HepG2 (cell line): ENCODE data around the gene AMIGO3. TPM values are rescaled to one million over a fixed set of nuclear protein-coding genes. Genes with fewer than 3 reads are reported as not detected.

ENCODE experiments used
- CBX1 ChIP-seq: IDR thresholded peaks from one replicate; pipeline ENCODE4 v1.6.1; 2016; ENCODE audit warnings: antibody characterized with exemption, low read depth
- CTCF ChIP-seq: sonication (generic); formaldehyde crosslinking; IDR thresholded peaks from 2 replicates; pipeline ENCODE4 v1.5.0; 2020; ENCODE audit warnings: mild to moderate bottlenecking, missing genetic modification reagents, moderate library complexity
- GLI4 ChIP-seq: sonication (generic); formaldehyde crosslinking; IDR thresholded peaks from 2 replicates; pipeline ENCODE4 v1.5.1; 2020; ENCODE audit warnings: missing genetic modification reagents, mild to moderate bottlenecking, moderate library complexity, borderline replicate concordance
- HDAC1 ChIP-seq: sonication (generic); formaldehyde crosslinking; IDR thresholded peaks from 2 replicates; pipeline ENCODE4 v1.5.1; 2020; ENCODE audit warnings: mild to moderate bottlenecking, missing genetic modification reagents
- IRF2 ChIP-seq: IDR thresholded peaks from 2 replicates; pipeline ENCODE4 v1.6.1; 2018; ENCODE audit warnings: missing genetic modification reagents, missing compliant biosample characterization
- IRX3 ChIP-seq: sonication (generic); formaldehyde crosslinking; IDR thresholded peaks from 2 replicates; pipeline ENCODE4 v1.8.1; 2023; ENCODE audit warnings: mild to moderate bottlenecking, low read depth, missing genetic modification reagents, borderline replicate concordance
- NFAT5 ChIP-seq: sonication (generic); formaldehyde crosslinking; IDR thresholded peaks from 2 replicates; pipeline ENCODE4 v1.4.0; 2020; ENCODE audit warnings: missing genetic modification reagents
- SATB2 ChIP-seq: sonication (generic); formaldehyde crosslinking; IDR thresholded peaks from 2 replicates; pipeline ENCODE4 v1.5.0; 2020; ENCODE audit warnings: missing genetic modification reagents
- STAT5B ChIP-seq: sonication (generic); formaldehyde crosslinking; IDR thresholded peaks from 2 replicates; pipeline ENCODE4 v1.4.0; 2020; ENCODE audit warnings: missing genetic modification reagents
- ZNF280D ChIP-seq: sonication (generic); formaldehyde crosslinking; IDR thresholded peaks from 2 replicates; pipeline ENCODE4 v1.5.1; 2020; ENCODE audit warnings: mild to moderate bottlenecking, missing genetic modification reagents
- ZNF569 ChIP-seq: sonication (generic); formaldehyde crosslinking; IDR thresholded peaks from 2 replicates; pipeline ENCODE4 v1.5.0; 2020; ENCODE audit warnings: mild to moderate bottlenecking, missing genetic modification reagents, moderate library complexity, borderline replicate concordance
- polyA plus RNA-seq, 8 experiments: library from polyadenylated mRNA; depleted of rRNA in 3 of 8; stranded (reverse) in 7 of 8; unstranded in 1 of 8; fragments of >200 nt; fragmentation: Illumina TruSeq in 4 of 8; extraction: Trizol in 4 of 8; gene quantifications; 2 replicates each; pipeline versions ENCODE4 v1.2.1 to v1.2.3, GENCODE V29; 2011 to 2016; ENCODE audit warnings: low read depth in 4 of 8, missing spikeins in 1 of 8, mixed read lengths in 1 of 8; ENCODE audit not compliant: insufficient read depth in 1 of 8
- total RNA-seq, 5 experiments: library from RNA; depleted of rRNA; stranded (reverse); fragments of >200 nt; fragmentation: Illumina TruSeq; extraction: Trizol; gene quantifications; 2 replicates each; pipeline ENCODE4 v1.2.3, GENCODE V29; 2016; ENCODE audit warnings: low read depth in 1 of 5
- TF ChIP-seq, protein P1 (sequence below): IDR thresholded peaks from 2 replicates; pipeline ENCODE4 v1.6.1; 2016; ENCODE audit warnings: mild to moderate bottlenecking, missing biosample characterization, missing genetic modification reagents
- TF ChIP-seq, protein P2 (sequence below): sonication (generic); formaldehyde crosslinking; IDR thresholded peaks from 2 replicates; pipeline ENCODE4 v1.8.0; 2023; ENCODE audit warnings: mild to moderate bottlenecking, missing genetic modification reagents
- TF ChIP-seq, protein P3 (sequence below): sonication (generic); formaldehyde crosslinking; IDR thresholded peaks from 2 replicates; pipeline ENCODE4 v1.4.0; 2020; ENCODE audit warnings: missing genetic modification reagents

The AMIGO3 gene
- total and polyA plus RNA-seq, 2 of the 13 experiments (the other 11 are each of a cell fraction or from before 2014, with no cell fraction given) = 0.35 TPM; not detected in 1

- no peak for TF ChIP-seq NFAT5 (CRISPR knock-in tag)
- TF ChIP-seq CBX1 = no peak
- TF ChIP-seq ZNF569 = 0 out of 2 replicates have a peak, but pooled peaks have one; percentile 13
- TF ChIP-seq, protein P1, sequence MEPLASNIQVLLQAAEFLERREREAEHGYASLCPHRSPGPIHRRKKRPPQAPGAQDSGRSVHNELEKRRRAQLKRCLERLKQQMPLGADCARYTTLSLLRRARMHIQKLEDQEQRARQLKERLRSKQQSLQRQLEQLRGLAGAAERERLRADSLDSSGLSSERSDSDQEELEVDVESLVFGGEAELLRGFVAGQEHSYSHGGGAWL = 0 out of 2 replicates have a peak, but pooled peaks have one; percentile 27
- TF ChIP-seq, protein P2, sequence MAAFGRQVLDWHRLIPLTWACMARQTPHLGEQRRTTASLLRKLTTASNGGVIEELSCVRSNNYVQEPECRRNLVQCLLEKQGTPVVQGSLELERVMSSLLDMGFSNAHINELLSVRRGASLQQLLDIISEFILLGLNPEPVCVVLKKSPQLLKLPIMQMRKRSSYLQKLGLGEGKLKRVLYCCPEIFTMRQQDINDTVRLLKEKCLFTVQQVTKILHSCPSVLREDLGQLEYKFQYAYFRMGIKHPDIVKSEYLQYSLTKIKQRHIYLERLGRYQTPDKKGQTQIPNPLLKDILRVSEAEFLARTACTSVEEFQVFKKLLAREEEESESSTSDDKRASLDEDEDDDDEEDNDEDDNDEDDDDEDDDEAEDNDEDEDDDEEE (CRISPR knock-in tag) = no peak; the same call in 1 of the 2 replicates
- TF ChIP-seq SATB2 (CRISPR knock-in tag) = no peak
- TF ChIP-seq HDAC1 = no peak
- TF ChIP-seq CTCF (CRISPR knock-in tag) = 0 out of 2 replicates have a peak, but pooled peaks have one; percentile 15
- no peak; the same call in none of the 2 replicates for TF ChIP-seq GLI4 (CRISPR knock-in tag)
- no peak for TF ChIP-seq IRX3 (CRISPR knock-in tag)
- TF ChIP-seq, protein P3, sequence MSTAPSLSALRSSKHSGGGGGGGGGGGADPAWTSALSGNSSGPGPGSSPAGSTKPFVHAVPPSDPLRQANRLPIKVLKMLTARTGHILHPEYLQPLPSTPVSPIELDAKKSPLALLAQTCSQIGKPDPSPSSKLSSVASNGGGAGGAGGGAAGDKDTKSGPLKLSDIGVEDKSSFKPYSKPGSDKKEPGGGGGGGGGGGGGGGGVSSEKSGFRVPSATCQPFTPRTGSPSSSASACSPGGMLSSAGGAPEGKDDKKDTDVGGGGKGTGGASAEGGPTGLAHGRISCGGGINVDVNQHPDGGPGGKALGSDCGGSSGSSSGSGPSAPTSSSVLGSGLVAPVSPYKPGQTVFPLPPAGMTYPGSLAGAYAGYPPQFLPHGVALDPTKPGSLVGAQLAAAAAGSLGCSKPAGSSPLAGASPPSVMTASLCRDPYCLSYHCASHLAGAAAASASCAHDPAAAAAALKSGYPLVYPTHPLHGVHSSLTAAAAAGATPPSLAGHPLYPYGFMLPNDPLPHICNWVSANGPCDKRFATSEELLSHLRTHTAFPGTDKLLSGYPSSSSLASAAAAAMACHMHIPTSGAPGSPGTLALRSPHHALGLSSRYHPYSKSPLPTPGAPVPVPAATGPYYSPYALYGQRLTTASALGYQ (CRISPR knock-in tag) = no peak
- TF ChIP-seq STAT5B (CRISPR knock-in tag) = no peak
- TF ChIP-seq ZNF280D (CRISPR knock-in tag) = no peak
- no peak for TF ChIP-seq IRF2 (CRISPR knock-in tag)
These were observed 44.9 kb downstream of the AMIGO3 start (continued) for GRCh38 chr3:49674497-49674983.
